H9 (cell line): ENCODE data around the gene ZNF648. TPM values are rescaled to one million over a fixed set of nuclear protein-coding genes. Genes with fewer than 3 reads are reported as not detected.

Experiments
- DNase-seq: peaks from one replicate; pipeline ENCODE4 v3.0.0-alpha.2; 2017
- H2AFZ ChIP-seq: one replicate; pipeline ENCODE4 v1.6.1; 2013; ENCODE audit warnings: mild to moderate bottlenecking, low read length, control low read depth, moderate library complexity
- H2AK5ac ChIP-seq: 2 replicates; pipeline ENCODE4 v1.6.1; 2013; ENCODE audit warnings: low read length, control low read depth, mixed read lengths; ENCODE audit not compliant: insufficient read length
- H2BK120ac ChIP-seq: one replicate; pipeline ENCODE4 v1.6.1; 2013; ENCODE audit warnings: low read depth, mild to moderate bottlenecking, low read length, control low read depth, inconsistent platforms; ENCODE audit not compliant: poor library complexity, severe bottlenecking
- H2BK12ac ChIP-seq: 2 replicates; pipeline ENCODE4 v1.6.1; 2013; ENCODE audit warnings: low read length, control low read depth, mixed read lengths, low read depth; ENCODE audit not compliant: insufficient read length
- H2BK15ac ChIP-seq: 2 replicates; pipeline ENCODE4 v1.6.1; 2013; ENCODE audit warnings: low read depth, low read length, control low read depth
- H2BK20ac ChIP-seq: one replicate; pipeline ENCODE4 v1.6.1; 2013; ENCODE audit warnings: low read depth, mild to moderate bottlenecking, low read length, control low read depth, inconsistent platforms; ENCODE audit not compliant: poor library complexity, severe bottlenecking
- H2BK5ac ChIP-seq: 2 replicates; pipeline ENCODE4 v1.6.1; 2013; ENCODE audit warnings: low read length, control low read depth, mixed read lengths; ENCODE audit not compliant: insufficient read length
- H3K14ac ChIP-seq: 2 replicates; pipeline ENCODE4 v1.6.1; 2013; ENCODE audit warnings: low read length, control low read depth; ENCODE audit not compliant: insufficient read depth
- H3K18ac ChIP-seq: 2 replicates; pipeline ENCODE4 v1.6.1; 2013; ENCODE audit warnings: low read depth, mild to moderate bottlenecking, mixed read lengths, low read length, control low read depth; ENCODE audit not compliant: insufficient read length
- H3K23ac ChIP-seq: 2 replicates; pipeline ENCODE4 v1.6.1; 2013; ENCODE audit warnings: low read length, control low read depth, mixed read lengths, low read depth; ENCODE audit not compliant: insufficient read length
- H3K23me2 ChIP-seq: 2 replicates; pipeline ENCODE4 v1.6.1; 2013; ENCODE audit warnings: low read depth, mild to moderate bottlenecking, mixed read lengths, low read length, control low read depth; ENCODE audit not compliant: insufficient read length, poor library complexity, severe bottlenecking
- H3K27ac ChIP-seq: 2 replicates; pipeline ENCODE4 v1.5.1; 2013; ENCODE audit warnings: low read length, control low read depth, mixed read lengths, low read depth; ENCODE audit not compliant: insufficient read length
- H3K27me3 ChIP-seq: 2 replicates; pipeline ENCODE4 v1.6.1; 2013; ENCODE audit warnings: low read length, control low read depth, inconsistent platforms; ENCODE audit not compliant: insufficient read depth
- H3K4ac ChIP-seq: 2 replicates; pipeline ENCODE4 v1.6.1; 2013; ENCODE audit warnings: low read depth, mild to moderate bottlenecking, control low read depth, inconsistent platforms, low read length, moderate library complexity
- H3K4me1 ChIP-seq: 2 replicates; pipeline ENCODE4 v1.6.1; 2013; ENCODE audit warnings: low read length, control low read depth, inconsistent platforms; ENCODE audit not compliant: insufficient read depth
- H3K4me2 ChIP-seq: 2 replicates; pipeline ENCODE4 v1.6.1; 2013; ENCODE audit warnings: low read length, control low read depth, mixed read lengths; ENCODE audit not compliant: insufficient read length, insufficient read depth
- H3K56ac ChIP-seq: 2 replicates; pipeline ENCODE4 v1.6.1; 2013; ENCODE audit warnings: low read depth, mild to moderate bottlenecking, mixed read lengths, low read length, control low read depth; ENCODE audit not compliant: insufficient read length
- H3K79me1 ChIP-seq: 2 replicates; pipeline ENCODE4 v1.6.1; 2013; ENCODE audit warnings: low read depth, mild to moderate bottlenecking, moderate library complexity, low read length, control low read depth, inconsistent platforms; ENCODE audit not compliant: insufficient read depth, poor library complexity, severe bottlenecking
- H3K79me2 ChIP-seq: 2 replicates; pipeline ENCODE4 v1.6.1; 2013; ENCODE audit warnings: low read length, control low read depth, inconsistent platforms; ENCODE audit not compliant: insufficient read depth
- H3K9ac ChIP-seq: 2 replicates; pipeline ENCODE4 v1.6.1; 2013; ENCODE audit warnings: low read length, control low read depth, mixed read lengths; ENCODE audit not compliant: insufficient read length; ENCODE audit errors: extremely low read depth
- H3K9me3 ChIP-seq: one replicate; pipeline ENCODE4 v1.6.1; 2013; ENCODE audit warnings: low read depth, low read length, inconsistent platforms; ENCODE audit not compliant: control insufficient read depth
- H3T11ph ChIP-seq: one replicate; pipeline ENCODE4 v1.6.1; 2013; ENCODE audit warnings: mild to moderate bottlenecking, low read length, control low read depth, inconsistent platforms
- H4K20me1 ChIP-seq: one replicate; pipeline ENCODE4 v1.6.1; 2013; ENCODE audit not compliant: control insufficient read depth, insufficient read length, insufficient read depth
- H4K5ac ChIP-seq: 2 replicates; pipeline ENCODE4 v1.6.1; 2013; ENCODE audit warnings: low read depth, mild to moderate bottlenecking, mixed read lengths, low read length, control low read depth; ENCODE audit not compliant: insufficient read length
- H4K8ac ChIP-seq: replicated peaks from 2 replicates; pipeline ENCODE4 v1.6.1; 2013; ENCODE audit warnings: low read length, control low read depth, mixed read lengths, low read depth; ENCODE audit not compliant: insufficient read length
- H4K91ac ChIP-seq: 2 replicates; pipeline ENCODE4 v1.6.1; 2013; ENCODE audit warnings: low read depth, mild to moderate bottlenecking, moderate library complexity, mixed read lengths, low read length, control low read depth; ENCODE audit not compliant: insufficient read length
- H3K27ac Mint-ChIP-seq, 3 experiments: 2 replicates in 2 of 3; 3 replicates in 1 of 3; pipeline ENCODE4 v1.8.0; 2020 to 2021; ENCODE audit warnings: mixed read lengths in 3 of 3, mild to moderate bottlenecking in 1 of 3, moderate library complexity in 1 of 3
- H3K27me3 Mint-ChIP-seq: 2 replicates; pipeline ENCODE4 v1.8.0; 2021; ENCODE audit warnings: low read depth, mild to moderate bottlenecking, moderate library complexity, mixed read lengths
- H3K36me3 Mint-ChIP-seq, 3 experiments: 2 replicates in 2 of 3; 3 replicates in 1 of 3; pipeline ENCODE4 v1.8.0; 2020 to 2021; ENCODE audit warnings: low read depth in 3 of 3, mixed read lengths in 3 of 3; ENCODE audit not compliant: insufficient read depth in 1 of 3
- H3K4me1 Mint-ChIP-seq, 2 experiments: 2 replicates each; pipeline ENCODE4 v1.8.0; 2020; ENCODE audit warnings: mixed read lengths in 2 of 2
- H3K4me3 Mint-ChIP-seq, 2 experiments: 2 replicates in 1 of 2; 3 replicates in 1 of 2; pipeline ENCODE4 v1.8.0; 2020 to 2021; ENCODE audit warnings: mild to moderate bottlenecking in 2 of 2, mixed read lengths in 2 of 2, moderate library complexity in 1 of 2
- H3K9me3 Mint-ChIP-seq, 2 experiments: 2 replicates in 1 of 2; 3 replicates in 1 of 2; pipeline ENCODE4 v1.8.0; 2020; ENCODE audit warnings: mild to moderate bottlenecking in 2 of 2, mixed read lengths in 2 of 2, moderate library complexity in 1 of 2
- CTCF ChIP-seq: fragments of 200-600 bp; sonication (generic); conservative IDR thresholded peaks from 3 replicates; pipeline ENCODE4 v1.8.0; 2021; ENCODE audit warnings: antibody characterized with exemption, mild to moderate bottlenecking
- WGBS: extraction: QIAGEN DNeasy Blood & Tissue Kit; methylation state at CpG from one replicate; pipeline ENCODE4 v1.1.7; 2013; ENCODE audit warnings: missing lambda C conversion rate, low lambda C conversion rate, mixed read lengths; ENCODE audit not compliant: insufficient read length; ENCODE audit errors: extremely low coverage; 5-methylcytosine and 5-hydroxymethylcytosine counted together
- total RNA-seq: library from RNA; stranded (reverse); gene quantifications from 2 replicates; pipeline ENCODE4 v1.2.1, GENCODE V29; 2021

The ZNF648 gene
- total RNA-seq, 1 experiment from 2014 or later: 1.4 TPM

GRCh38 chr1:182004601-182005000, 56.9 kb downstream of the ZNF648 start:
- H3K27ac Mint-ChIP-seq: 0 out of 7 replicates have a peak overlapping the region, but pooled peaks of 1 of the 3 experiments have one; percentile 34
- Histone ChIP-seq H2BK12ac (no peak overlapping the region), H3K79me2 (no peaks in the 10 kb centered on the region), H3K23me2 (no peaks in the 10 kb centered on the region), H3K18ac (no peak overlapping the region), H3K9me3 (no peaks in the 10 kb centered on the region), H3K56ac (no peak overlapping the region), H3T11ph (no peak overlapping the region), H2BK20ac (no peak overlapping the region), H4K20me1 (no peaks in the 10 kb centered on the region), H4K8ac (no peak overlapping the region), H3K27ac (no peak overlapping the region), H3K79me1 (no peaks in the 10 kb centered on the region), H2AK5ac (no peak overlapping the region), H3K14ac (no peak overlapping the region), H3K4me2 (no peak overlapping the region), H3K4ac (no peak overlapping the region), H2BK120ac (no peak overlapping the region), H3K9ac (no peak overlapping the region), H3K23ac (no peak overlapping the region), H2BK5ac (no peak overlapping the region), H2AFZ (no peak overlapping the region), H3K4me1 (no peaks in the 10 kb centered on the region; the same call in 1 of the 2 replicates), H4K91ac (no peak overlapping the region), H3K27me3 (no peaks in the 10 kb centered on the region), H2BK15ac (no peak overlapping the region), H4K5ac (no peak overlapping the region)
- no CpG with 5 or more reads among the region's 3 CpGs for WGBS
- no peak overlapping the region for H3K4me3 Mint-ChIP-seq
- peaks cover 2% of the 10 kb centered on the region for H3K27me3 Mint-ChIP-seq
- no peak; the same call in 2 of the 3 replicates for TF ChIP-seq CTCF
- peaks cover 20 to 25% of the 10 kb centered on the region in 2 experiments for H3K4me1 Mint-ChIP-seq
- peaks cover 6 to 22% (median 6%) of the 10 kb centered on the region in 3 experiments for H3K36me3 Mint-ChIP-seq
- DNase-seq: no peak
- peaks cover 14 to 22% of the 10 kb centered on the region in 2 experiments for H3K9me3 Mint-ChIP-seq
